SJCRH30 (cell line): Measurements from ENCODE around the gene ITPRID1. TPM values are rescaled to one million over a fixed set of nuclear protein-coding genes. Genes with fewer than 3 reads are reported as not detected.

Source experiments
- DNase-seq, 2 experiments: peaks; one replicate each; pipeline ENCODE4 v3.0.0-alpha.2; 2015 to 2020
- H3K27ac ChIP-seq: fragments of 250-450 bp; sonication (Bioruptor Pico); 2 replicates; pipeline ENCODE4 v1.5.1; 2020; ENCODE audit warnings: mild to moderate bottlenecking, moderate library complexity
- H3K27me3 ChIP-seq: fragments of 250-450 bp; sonication (Bioruptor Pico); 2 replicates; pipeline ENCODE4 v1.5.1; 2020; ENCODE audit warnings: mild to moderate bottlenecking, moderate library complexity
- H3K36me3 ChIP-seq: fragments of 250-450 bp; sonication (Bioruptor Pico); 2 replicates; pipeline ENCODE4 v1.5.1; 2020; ENCODE audit warnings: mild to moderate bottlenecking, moderate library complexity
- H3K4me1 ChIP-seq: fragments of 250-450 bp; sonication (Bioruptor Pico); 2 replicates; pipeline ENCODE4 v1.5.1; 2020; ENCODE audit warnings: mild to moderate bottlenecking, moderate library complexity
- H3K4me3 ChIP-seq: fragments of 250-450 bp; sonication (Bioruptor Pico); 2 replicates; pipeline ENCODE4 v1.5.1; 2020; ENCODE audit warnings: mild to moderate bottlenecking, moderate library complexity
- H3K9me3 ChIP-seq: fragments of 250-450 bp; sonication (Bioruptor Pico); replicated peaks from 2 replicates; pipeline ENCODE4 v1.5.1; 2020; ENCODE audit warnings: mild to moderate bottlenecking, moderate library complexity
- total RNA-seq: library from RNA; depleted of rRNA; stranded (reverse); fragments of >200 nt; shearing (Covaris generic); gene quantifications from 2 replicates; pipeline ENCODE4 v1.2.3, GENCODE V29; 2014

Gene ITPRID1
- total RNA-seq, 1 experiment from 2014 or later: not detected

- DNase-seq: no peak
- H3K9me3 ChIP-seq: no peaks in the 10 kb centered on the region
- H3K27me3 ChIP-seq: peaks cover 19% of the 10 kb centered on the region; the same call in 1 of the 2 replicates
- no peak overlapping the region for H3K27ac ChIP-seq
- no peaks in the 10 kb centered on the region for H3K4me1 ChIP-seq
- H3K36me3 ChIP-seq: no peaks in the 10 kb centered on the region
- no peak overlapping the region for H3K4me3 ChIP-seq
These were observed 126.5 kb downstream of the ITPRID1 start for GRCh38 chr7:31640381-31640780.

GRCh38 chr7:31642681-31643115 lies 128.8 kb downstream of the ITPRID1 start:
- no peak for DNase-seq
- no peak overlapping the region for H3K27ac ChIP-seq
- H3K27me3 ChIP-seq: peaks cover 27% of the 10 kb centered on the region
- no peak overlapping the region for H3K4me3 ChIP-seq
- H3K36me3 ChIP-seq: no peaks in the 10 kb centered on the region
- H3K9me3 ChIP-seq: no peaks in the 10 kb centered on the region
- H3K4me1 ChIP-seq: no peaks in the 10 kb centered on the region

- DNase-seq: no peak
- no peak overlapping the region for H3K27ac ChIP-seq
- no peak overlapping the region for H3K4me3 ChIP-seq
- peaks cover 19% of the 10 kb centered on the region for H3K27me3 ChIP-seq
- no peaks in the 10 kb centered on the region for H3K4me1 ChIP-seq
- H3K36me3 ChIP-seq: no peaks in the 10 kb centered on the region
- H3K9me3 ChIP-seq: no peaks in the 10 kb centered on the region
These were observed 133.1 kb downstream of the ITPRID1 start for GRCh38 chr7:31646942-31647341.

GRCh38 chr7:31647511-31647910 lies 133.6 kb downstream of the ITPRID1 start:
- no peak for DNase-seq
- Histone ChIP-seq H3K4me1 (no peaks in the 10 kb centered on the region), H3K4me3 (no peak overlapping the region), H3K27ac (no peak overlapping the region), H3K36me3 (no peaks in the 10 kb centered on the region), H3K27me3 (peaks cover 17% of the 10 kb centered on the region), H3K9me3 (no peaks in the 10 kb centered on the region)

- DNase-seq: no peak
- no peaks in the 10 kb centered on the region for H3K9me3 ChIP-seq
- H3K27ac ChIP-seq: no peak overlapping the region
- H3K27me3 ChIP-seq: peaks cover 12% of the 10 kb centered on the region
- no peaks in the 10 kb centered on the region for H3K4me1 ChIP-seq
- H3K4me3 ChIP-seq: no peak overlapping the region
- no peaks in the 10 kb centered on the region for H3K36me3 ChIP-seq
These were observed 134.4 kb downstream of the ITPRID1 start for GRCh38 chr7:31648288-31648687.

- H3K27me3 ChIP-seq: peaks cover 8% of the 10 kb centered on the region
- no peaks in the 10 kb centered on the region for H3K4me1 ChIP-seq
- DNase-seq: no peak
- H3K9me3 ChIP-seq: no peaks in the 10 kb centered on the region
- H3K4me3 ChIP-seq: no peak overlapping the region
- H3K27ac ChIP-seq: no peak overlapping the region
- no peaks in the 10 kb centered on the region for H3K36me3 ChIP-seq
These were observed 135.0 kb downstream of the ITPRID1 start for GRCh38 chr7:31648880-31649279.

GRCh38 chr7:31651234-31652062 lies 137.6 kb downstream of the ITPRID1 start:
- Histone ChIP-seq H3K4me1 (no peaks in the 10 kb centered on the region), H3K27ac (no peak overlapping the region), H3K4me3 (no peak overlapping the region), H3K9me3 (no peaks in the 10 kb centered on the region), H3K36me3 (no peaks in the 10 kb centered on the region), H3K27me3 (no peaks in the 10 kb centered on the region; the same call in none of the 2 replicates)
- DNase-seq: no peak

- Histone ChIP-seq H3K9me3 (no peaks in the 10 kb centered on the region), H3K4me3 (no peak overlapping the region), H3K27me3 (no peaks in the 10 kb centered on the region; the same call in 1 of the 2 replicates), H3K27ac (no peak overlapping the region), H3K4me1 (no peaks in the 10 kb centered on the region), H3K36me3 (no peaks in the 10 kb centered on the region)
- no peak for DNase-seq
These were observed 138.1 kb downstream of the ITPRID1 start for GRCh38 chr7:31652063-31652326.

GRCh38 chr7:31663072-31663471 lies 149.2 kb downstream of the ITPRID1 start:
- Histone ChIP-seq H3K27me3 (peaks cover 13% of the 10 kb centered on the region), H3K4me3 (no peak overlapping the region), H3K27ac (no peak overlapping the region), H3K36me3 (no peaks in the 10 kb centered on the region), H3K4me1 (no peaks in the 10 kb centered on the region), H3K9me3 (no peaks in the 10 kb centered on the region)
- DNase-seq: no peak

GRCh38 chr7:31664890-31665289 lies 151.0 kb downstream of the ITPRID1 start:
- Histone ChIP-seq H3K27me3 (peaks cover 13% of the 10 kb centered on the region), H3K9me3 (no peaks in the 10 kb centered on the region), H3K36me3 (no peaks in the 10 kb centered on the region), H3K4me3 (no peak overlapping the region), H3K4me1 (no peaks in the 10 kb centered on the region), H3K27ac (no peak overlapping the region)
- DNase-seq: no peak

GRCh38 chr7:31665546-31665945 lies 151.7 kb downstream of the ITPRID1 start:
- H3K4me3 ChIP-seq: no peak overlapping the region
- H3K27ac ChIP-seq: no peak overlapping the region
- peaks cover 13% of the 10 kb centered on the region for H3K27me3 ChIP-seq
- no peak for DNase-seq
- no peaks in the 10 kb centered on the region for H3K9me3 ChIP-seq
- H3K36me3 ChIP-seq: no peaks in the 10 kb centered on the region
- no peaks in the 10 kb centered on the region for H3K4me1 ChIP-seq

GRCh38 chr7:31669461-31669860 lies 155.6 kb downstream of the ITPRID1 start:
- no peak overlapping the region for H3K4me3 ChIP-seq

GRCh38 chr7:31679574-31680305 lies 165.8 kb downstream of the ITPRID1 start:
- H3K9me3 ChIP-seq: no peaks in the 10 kb centered on the region
- H3K27ac ChIP-seq: no peak overlapping the region
- H3K4me1 ChIP-seq: no peaks in the 10 kb centered on the region
- DNase-seq: no peak
- H3K4me3 ChIP-seq: no peak overlapping the region
- H3K36me3 ChIP-seq: no peaks in the 10 kb centered on the region
- H3K27me3 ChIP-seq: peaks cover 7% of the 10 kb centered on the region; the same call in 1 of the 2 replicates

More at GRCh38 chr7:31669461-31669860, 155.6 kb downstream of the ITPRID1 start:
- H3K9me3 ChIP-seq: no peaks in the 10 kb centered on the region
- H3K27me3 ChIP-seq: peaks cover 7% of the 10 kb centered on the region; the same call in 1 of the 2 replicates
- no peak for DNase-seq
- H3K27ac ChIP-seq: no peak overlapping the region
- no peaks in the 10 kb centered on the region for H3K36me3 ChIP-seq
- H3K4me1 ChIP-seq: no peaks in the 10 kb centered on the region

GRCh38 chr7:31683445-31684225 lies 169.7 kb downstream of the ITPRID1 start:
- no peaks in the 10 kb centered on the region for H3K9me3 ChIP-seq

More at GRCh38 chr7:31683445-31684225, 169.7 kb downstream of the ITPRID1 start:
- peak in 1 of 2 experiments; percentile 3 for DNase-seq
- Histone ChIP-seq H3K36me3 (no peaks in the 10 kb centered on the region), H3K27me3 (peaks cover 10% of the 10 kb centered on the region), H3K27ac (no peak overlapping the region), H3K4me3 (no peak overlapping the region), H3K4me1 (no peaks in the 10 kb centered on the region)
